Effector CD4-positive, alpha-beta T cell (primary cell): Measurements from ENCODE around the gene EEFSEC.

ENCODE experiments used
- DNase-seq: peaks from one replicate; pipeline ENCODE4 v3.0.0-alpha.2; 2020

The EEFSEC gene

DNA sequence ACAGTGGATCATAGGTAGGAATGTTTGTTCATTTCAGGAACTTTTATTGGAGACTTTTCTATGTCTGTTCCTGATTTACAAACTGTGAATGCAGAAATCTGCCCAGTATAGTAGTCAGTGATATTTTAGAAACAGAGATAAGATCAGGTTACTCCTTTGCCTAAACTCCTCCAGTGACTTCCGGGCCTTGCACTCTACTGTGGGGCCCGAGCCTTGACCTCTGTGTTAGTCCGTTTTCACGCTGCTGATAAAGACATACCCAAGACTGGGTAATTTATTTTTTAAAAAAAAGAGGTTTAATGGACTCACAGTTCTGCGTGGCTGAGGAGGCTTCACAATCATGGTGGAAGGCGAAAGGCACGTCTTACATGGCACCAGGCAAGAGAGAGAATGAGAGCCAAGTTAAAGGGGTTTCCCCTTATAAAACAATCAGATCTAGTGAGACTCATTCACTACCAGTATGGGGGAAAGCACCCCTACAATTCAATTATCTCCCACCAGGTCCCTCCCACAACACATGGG lies 186.3 kb downstream of the EEFSEC start:
- no peak for DNase-seq

- no peak for DNase-seq
Observed at GRCh38 chr3:128340198-128340903, 187.1 kb downstream of the EEFSEC start.

DNA sequence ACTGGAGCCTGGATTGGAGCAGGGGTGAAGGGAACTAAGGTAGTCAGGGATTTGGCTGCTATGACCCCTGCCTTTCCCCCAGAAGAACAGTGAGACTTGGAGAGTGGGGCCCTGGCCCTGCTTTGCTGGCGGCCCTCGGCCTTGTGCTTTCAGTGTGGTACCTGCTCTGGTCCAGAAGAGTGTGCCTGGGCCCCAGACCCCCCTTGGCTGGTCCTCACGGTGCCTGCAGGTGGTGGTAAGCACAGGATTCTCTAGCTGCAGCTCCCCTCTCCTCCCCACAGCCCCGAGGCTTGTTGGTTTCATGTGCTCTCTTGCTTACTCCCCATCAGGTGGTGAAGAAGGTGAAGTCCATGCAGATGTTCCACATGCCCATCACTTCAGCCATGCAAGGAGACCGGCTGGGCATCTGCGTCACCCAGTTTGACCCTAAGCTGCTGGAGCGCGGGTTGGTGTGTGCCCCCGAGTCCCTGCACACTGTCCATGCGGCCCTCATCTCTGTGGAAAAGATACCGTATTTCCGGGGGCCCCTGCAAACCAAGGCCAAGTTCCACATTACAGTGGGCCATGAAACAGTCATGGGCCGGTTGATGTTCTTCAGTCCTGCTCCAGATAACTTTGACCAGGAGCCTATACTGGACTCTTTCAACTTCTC lies 187.7 kb downstream of the EEFSEC start:
- no peak for DNase-seq

- no peak for DNase-seq
Observed at GRCh38 chr3:128341659-128342395, 188.5 kb downstream of the EEFSEC start.

DNA sequence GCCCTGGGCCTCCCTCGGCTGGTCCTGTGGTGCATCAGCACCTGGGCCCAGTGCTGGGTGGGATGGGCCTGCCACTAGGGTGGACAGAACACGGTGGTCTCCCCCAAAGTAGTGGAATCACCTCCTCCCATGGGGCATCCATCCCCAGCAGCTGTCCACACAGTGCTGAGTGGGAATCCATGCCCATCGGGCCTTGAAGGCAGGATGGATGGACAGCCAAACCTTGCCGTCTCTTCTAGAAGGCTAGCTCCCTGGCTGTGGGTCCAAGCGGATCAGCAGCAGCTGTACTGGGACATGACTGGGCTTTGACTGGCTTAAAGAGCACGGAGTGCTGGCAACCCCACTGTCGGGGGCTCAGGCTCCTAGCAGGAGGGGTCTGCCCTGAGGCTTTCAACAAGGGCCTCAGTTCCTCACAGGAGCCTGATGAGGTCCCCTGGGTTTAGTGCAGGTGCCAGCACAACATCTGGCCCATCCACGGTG lies 189.5 kb downstream of the EEFSEC start:
- DNase-seq: no peak

DNA sequence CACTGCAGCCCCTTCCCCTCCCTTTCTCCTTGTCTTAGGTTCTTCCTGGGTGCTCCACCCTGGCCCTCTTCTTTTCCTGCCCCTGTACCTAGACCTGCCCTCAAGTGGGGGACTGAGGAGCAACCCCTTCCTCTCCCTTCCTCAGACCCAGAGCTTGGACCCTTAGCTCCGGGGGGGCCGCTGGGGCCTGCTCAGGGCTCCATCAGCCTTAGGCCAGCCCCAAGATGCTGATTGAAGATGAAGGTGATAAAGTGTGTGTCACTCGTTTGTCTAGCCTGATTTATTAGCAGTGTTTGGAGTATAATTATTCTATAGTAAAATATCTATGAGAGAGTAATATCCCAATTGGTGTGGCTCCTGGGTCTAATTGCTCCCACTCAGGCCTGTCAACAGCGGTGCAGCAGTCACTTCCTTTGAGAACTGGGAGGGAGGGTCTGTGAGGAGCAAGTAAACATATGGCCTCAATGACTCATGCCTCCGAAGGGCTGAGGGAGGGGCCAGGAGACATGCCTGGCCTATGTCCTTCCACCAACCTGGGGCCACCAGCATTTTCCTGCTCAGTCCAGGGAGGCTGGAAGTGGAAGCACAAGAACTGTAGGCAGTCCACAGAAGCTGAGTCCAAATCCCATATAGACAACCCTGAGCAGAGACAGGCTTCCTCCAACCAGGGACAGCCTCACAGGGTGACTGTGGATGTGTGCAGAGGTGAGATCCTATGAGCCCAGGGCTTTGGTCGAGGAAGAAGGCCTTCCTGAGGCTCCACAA lies 190.2 kb downstream of the EEFSEC start:
- no peak for DNase-seq

DNA sequence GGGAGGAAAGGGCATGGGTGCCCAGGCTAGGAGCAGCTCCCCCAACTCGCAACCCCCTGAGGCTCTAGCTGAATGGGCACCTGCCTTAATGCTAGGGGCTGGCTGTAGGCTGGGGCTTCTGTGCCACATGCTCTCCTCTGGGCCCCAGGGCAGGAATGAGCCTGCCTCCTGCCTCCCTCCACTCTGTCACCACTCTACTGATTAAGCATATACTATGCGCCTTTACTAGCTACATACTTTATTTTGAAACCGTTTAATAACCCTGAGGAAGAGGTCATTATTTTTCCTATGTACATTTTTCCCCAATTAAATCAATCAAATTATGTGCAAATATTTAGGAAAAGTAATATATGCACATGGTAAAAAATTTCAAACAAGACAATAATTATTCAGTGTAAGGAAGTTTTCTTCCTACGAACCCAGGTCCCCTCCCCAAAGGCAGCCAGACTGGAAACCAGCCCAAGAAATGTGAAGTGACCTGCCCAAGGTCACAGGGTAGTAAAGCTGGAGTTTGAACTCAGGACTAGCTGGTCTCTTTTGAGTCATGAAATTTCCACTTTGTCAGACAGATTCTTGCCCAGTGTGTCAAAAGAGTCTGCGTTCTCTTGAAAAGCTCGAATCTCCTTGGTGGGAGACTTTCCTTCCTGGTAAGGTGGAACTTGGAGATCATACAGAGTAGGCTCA lies 190.9 kb downstream of the EEFSEC start:
- DNase-seq: no peak

GRCh38 chr3:128345196-128345595 lies 191.9 kb downstream of the EEFSEC start:
- DNase-seq: no peak

GRCh38 chr3:128346562-128346961 lies 193.3 kb downstream of the EEFSEC start:
- no peak for DNase-seq

GRCh38 chr3:128347282-128347681 lies 194.0 kb downstream of the EEFSEC start:
- DNase-seq: no peak

GRCh38 chr3:128348075-128348474 lies 194.8 kb downstream of the EEFSEC start:
- no peak for DNase-seq

- DNase-seq: no peak
Observed at GRCh38 chr3:128348805-128349531, 195.7 kb downstream of the EEFSEC start.

DNA sequence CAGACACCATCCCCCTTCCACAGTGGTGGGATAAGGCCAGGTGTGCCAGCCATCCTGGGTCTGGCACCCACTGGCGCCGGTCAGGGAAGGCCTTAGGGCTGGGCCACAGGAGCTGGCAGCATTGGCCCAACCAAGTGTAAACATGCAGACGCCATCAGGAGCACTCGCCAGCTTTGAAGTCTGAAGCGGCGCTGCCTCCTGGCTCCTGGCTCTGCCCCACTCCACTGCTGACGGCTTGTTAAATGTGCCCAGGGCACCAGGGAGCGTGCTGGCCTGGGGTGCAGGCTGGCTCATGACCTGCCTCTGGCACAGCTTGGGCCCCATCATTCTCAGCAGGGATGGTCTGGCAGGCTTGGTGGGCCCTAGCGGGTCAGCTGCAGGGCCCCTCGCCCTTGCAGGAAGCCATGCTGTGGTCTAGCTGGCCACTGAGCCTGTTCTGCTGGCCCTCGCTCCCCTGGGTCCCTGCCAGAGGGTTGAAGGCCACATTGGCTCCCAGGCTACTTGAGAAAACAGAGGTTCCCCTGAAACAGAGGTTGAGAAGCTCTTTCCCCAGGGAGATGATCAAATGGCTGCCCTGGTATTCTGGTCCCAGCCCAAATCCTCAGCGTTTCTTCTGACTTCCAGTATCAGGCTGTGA lies 196.8 kb downstream of the EEFSEC start:
- no peak for DNase-seq

- DNase-seq: no peak
Observed at GRCh38 chr3:128351546-128351945, 198.3 kb downstream of the EEFSEC start.

DNA sequence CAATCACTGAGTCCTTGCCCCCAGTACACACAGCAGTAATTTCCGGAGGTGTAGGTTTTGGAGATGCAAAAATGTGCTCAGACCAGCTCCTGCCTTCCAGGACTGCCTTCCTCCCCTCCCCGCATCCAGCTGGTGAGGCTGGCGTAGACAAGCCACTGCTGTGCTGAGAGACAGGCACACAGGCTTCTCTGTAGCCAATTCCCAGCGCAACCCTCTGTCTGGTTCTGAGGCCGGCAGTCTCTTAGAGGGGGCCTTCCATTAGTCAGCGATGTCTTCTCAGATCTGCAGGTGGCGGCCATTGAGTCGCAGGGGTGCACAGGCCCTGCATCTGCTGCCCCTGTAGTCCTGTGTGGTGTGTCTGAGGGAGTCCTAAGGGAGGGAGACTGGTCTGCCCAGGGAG lies 199.0 kb downstream of the EEFSEC start:
- no peak for DNase-seq

DNA sequence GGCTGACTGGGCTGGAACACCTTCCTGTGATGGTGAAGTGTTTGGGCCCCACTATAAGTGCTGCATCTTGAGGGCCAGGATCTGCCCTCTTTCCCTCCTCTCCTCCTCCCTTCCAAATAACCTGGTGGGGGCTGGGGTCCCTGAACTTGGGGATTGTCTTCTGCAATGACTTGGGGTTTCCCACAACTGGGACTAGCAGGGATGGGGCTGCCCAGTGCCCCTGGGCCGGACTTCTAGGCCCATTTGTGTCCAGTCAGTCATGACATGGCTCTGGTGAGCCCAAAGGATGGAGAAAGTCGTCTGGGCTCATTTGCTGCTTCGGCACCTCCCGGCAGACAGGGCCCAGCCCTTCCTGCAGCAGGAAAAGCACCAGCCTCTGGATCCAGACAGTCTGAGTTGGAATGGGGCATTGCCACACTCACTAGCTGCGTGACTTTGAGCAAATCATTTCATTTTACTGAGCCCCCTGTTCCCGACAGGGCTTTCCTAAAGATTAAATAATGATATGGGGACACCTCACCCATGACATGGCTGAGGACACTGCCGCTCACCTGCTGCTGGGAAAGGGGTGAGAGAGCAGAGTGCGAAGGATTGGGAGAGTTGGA lies 200.2 kb downstream of the EEFSEC start:
- DNase-seq: no peak

DNA sequence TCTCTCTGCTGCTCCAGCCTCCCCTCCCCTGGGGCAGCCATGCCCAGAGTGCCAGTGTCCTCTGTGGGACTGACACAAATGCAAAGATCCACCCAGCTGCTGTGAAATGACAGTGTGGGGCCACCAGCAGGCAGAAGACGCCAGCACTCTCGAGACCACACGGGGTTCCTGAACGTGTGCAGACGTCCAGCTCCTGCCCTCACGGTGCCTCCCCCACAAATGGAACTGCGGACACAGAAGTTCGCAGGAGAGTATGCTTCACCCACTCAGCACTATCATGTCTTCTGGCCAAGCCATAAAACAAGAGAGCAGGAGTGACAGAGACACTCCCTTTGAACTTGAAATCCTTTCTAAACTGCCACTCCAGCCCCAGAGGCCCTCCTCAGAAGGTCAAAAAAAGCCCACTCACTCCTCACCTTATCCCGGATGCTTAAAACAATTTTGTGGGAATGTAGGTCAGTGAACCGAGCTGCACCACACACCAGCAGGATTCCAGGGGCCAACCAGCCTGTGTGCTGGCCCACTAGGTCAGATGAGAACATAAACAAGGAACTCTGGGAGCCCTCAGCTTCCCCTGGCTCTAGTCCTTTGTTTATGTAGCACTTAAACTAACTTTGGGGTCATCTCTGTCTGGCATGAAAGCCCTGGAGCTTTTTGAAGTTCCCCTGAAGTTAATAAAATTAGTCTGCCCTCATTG lies 200.9 kb downstream of the EEFSEC start:
- DNase-seq: no peak

DNA sequence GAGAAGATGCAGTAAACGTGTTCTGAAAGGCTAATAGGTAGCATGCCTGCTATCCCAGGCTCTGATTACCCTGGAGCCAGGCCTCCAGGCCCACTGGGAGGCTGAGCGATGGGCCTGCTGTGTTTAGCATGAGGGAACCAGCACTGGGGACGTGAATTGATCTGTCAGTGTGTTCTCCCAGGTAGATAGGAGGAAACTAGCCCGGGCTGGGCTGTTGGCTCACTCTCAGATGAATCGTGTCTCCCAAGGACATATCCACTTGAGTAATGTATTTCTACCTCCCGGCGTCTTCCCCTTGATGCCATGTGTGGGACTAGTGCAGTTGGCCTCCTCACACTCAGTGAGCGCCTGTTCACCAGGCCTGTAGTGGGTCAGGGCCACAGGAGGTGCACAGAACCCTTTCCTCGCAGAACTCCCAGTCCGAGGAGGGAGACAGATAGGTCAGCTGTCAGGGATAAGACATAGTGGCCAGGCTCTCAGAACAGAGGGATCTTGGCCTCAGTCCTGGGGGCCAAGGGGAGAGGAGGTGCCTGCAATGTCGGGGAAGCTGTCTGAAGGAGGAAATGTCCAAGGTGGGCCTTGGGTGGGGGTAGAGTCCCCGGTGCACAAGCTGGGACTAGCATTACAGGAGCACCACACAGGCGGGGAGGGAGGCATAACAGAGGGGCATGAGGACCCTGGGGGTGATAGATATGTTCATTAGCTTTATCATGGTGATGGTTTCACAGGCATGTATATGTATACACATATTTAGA lies 201.7 kb downstream of the EEFSEC start:
- DNase-seq: no peak

DNA sequence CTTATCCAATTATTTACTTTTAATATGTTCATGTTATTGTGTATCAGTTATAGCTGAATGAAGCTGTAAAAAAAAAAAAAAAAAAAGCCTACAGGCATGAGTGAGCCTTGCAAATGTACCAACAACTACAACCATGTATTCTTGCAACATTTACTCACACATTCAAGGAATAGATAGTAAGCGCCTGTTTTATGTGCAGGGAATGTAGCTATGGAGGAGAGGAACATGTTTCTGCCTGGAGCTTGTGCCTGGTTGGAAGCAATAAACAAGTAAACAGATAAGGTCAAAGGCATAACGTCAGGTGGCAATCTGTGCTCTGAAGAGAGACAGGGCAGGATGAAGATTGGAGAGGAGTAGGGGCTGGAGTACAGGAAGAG lies 202.2 kb downstream of the EEFSEC start:
- no peak for DNase-seq
